OCI-LY1 (cell line): ENCODE measurements around the gene POLR2E.

Experiments
- EZH2 ChIP-seq: fragments of 200-600 bp; sonication (generic), shearing (Covaris generic); IDR thresholded peaks from 2 replicates; pipeline ENCODE4 v1.8.0; 2017; ENCODE audit warnings: borderline replicate concordance, mixed run types, mild to moderate bottlenecking, antibody characterized with exemption, low read length, moderate library complexity, mixed read lengths
- TF ChIP-seq, protein P1 (sequence below): fragments of 200-600 bp; sonication (generic), shearing (Covaris generic); IDR thresholded peaks from 2 replicates; pipeline ENCODE4 v1.5.1; 2017; ENCODE audit warnings: mild to moderate bottlenecking, antibody characterized with exemption, low read length, moderate library complexity, mixed read lengths

DNA sequence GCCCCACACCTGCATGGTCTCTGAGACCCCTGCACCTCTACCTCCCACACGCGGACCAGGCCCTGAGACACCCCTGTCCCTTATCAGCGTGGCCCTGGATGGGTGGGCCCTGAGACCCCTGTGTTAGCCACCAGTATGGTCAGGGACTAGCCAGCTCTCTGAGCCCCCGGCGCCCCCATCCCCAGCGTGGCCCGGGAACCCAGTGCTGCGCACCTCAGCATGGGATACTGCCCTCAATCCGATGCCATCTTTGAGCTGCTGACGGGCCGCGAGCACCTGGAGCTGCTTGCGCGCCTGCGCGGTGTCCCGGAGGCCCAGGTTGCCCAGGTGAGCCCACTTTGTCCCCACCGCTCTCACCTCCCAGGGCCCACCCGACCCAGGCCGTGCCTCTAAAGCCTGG is 33.2 kb downstream of the POLR2E start:
- TF ChIP-seq, protein P1, sequence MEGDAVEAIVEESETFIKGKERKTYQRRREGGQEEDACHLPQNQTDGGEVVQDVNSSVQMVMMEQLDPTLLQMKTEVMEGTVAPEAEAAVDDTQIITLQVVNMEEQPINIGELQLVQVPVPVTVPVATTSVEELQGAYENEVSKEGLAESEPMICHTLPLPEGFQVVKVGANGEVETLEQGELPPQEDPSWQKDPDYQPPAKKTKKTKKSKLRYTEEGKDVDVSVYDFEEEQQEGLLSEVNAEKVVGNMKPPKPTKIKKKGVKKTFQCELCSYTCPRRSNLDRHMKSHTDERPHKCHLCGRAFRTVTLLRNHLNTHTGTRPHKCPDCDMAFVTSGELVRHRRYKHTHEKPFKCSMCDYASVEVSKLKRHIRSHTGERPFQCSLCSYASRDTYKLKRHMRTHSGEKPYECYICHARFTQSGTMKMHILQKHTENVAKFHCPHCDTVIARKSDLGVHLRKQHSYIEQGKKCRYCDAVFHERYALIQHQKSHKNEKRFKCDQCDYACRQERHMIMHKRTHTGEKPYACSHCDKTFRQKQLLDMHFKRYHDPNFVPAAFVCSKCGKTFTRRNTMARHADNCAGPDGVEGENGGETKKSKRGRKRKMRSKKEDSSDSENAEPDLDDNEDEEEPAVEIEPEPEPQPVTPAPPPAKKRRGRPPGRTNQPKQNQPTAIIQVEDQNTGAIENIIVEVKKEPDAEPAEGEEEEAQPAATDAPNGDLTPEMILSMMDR = no peak
- no peak for TF ChIP-seq EZH2
